SK-N-SH treated with all-trans-retinoic acid at 6 μM for 48 hours (cell line): ENCODE results near the gene ELFN2.

ENCODE experiments used
- ATAC-seq: fragments of 200-7000 bp; cut with Tn5 transposase; 3 replicates; pipeline ENCODE4 v1.9.1; 2020; ENCODE audit warnings: mild to moderate bottlenecking, moderate library complexity
- ARNTL ChIP-seq: fragments of 450-650 bp; formaldehyde crosslinking; IDR thresholded peaks from 2 replicates; pipeline ENCODE4 v1.5.0; 2020; ENCODE audit warnings: low read depth, mild to moderate bottlenecking, moderate library complexity, borderline replicate concordance
- BACH2 ChIP-seq: fragments of 250-450 bp; sonication (Bioruptor Pico); IDR thresholded peaks from 2 replicates; pipeline ENCODE4 v1.9.0; 2021; ENCODE audit warnings: mild to moderate bottlenecking, borderline replicate concordance
- CSDC2 ChIP-seq: fragments of 250-450 bp; sonication (Bioruptor Pico); IDR thresholded peaks from 2 replicates; pipeline ENCODE4 v1.5.0; 2020; ENCODE audit warnings: mild to moderate bottlenecking, moderate library complexity
- CSRNP3 ChIP-seq: fragments of 250-450 bp; sonication (Bioruptor Pico); IDR thresholded peaks from 2 replicates; pipeline ENCODE4 v1.5.1; 2021; ENCODE audit warnings: mild to moderate bottlenecking, moderate library complexity
- ESRRG ChIP-seq: fragments of 250-450 bp; sonication (Bioruptor Pico); IDR thresholded peaks from 2 replicates; pipeline ENCODE4 v1.6.1; 2021; ENCODE audit warnings: mild to moderate bottlenecking
- GLIS3 ChIP-seq: fragments of 250-450 bp; sonication (Bioruptor Pico); IDR thresholded peaks from 2 replicates; pipeline ENCODE4 v1.5.0; 2020; ENCODE audit warnings: mild to moderate bottlenecking, moderate library complexity
- OSR1 ChIP-seq: fragments of 250-450 bp; sonication (Bioruptor Pico); IDR thresholded peaks from 2 replicates; pipeline ENCODE4 v1.8.0; 2022; ENCODE audit warnings: moderate library complexity, mild to moderate bottlenecking, inconsistent platforms
- PPARA ChIP-seq: fragments of 250-450 bp; sonication (Bioruptor Pico); IDR thresholded peaks from 2 replicates; pipeline ENCODE4 v1.5.0; 2020; ENCODE audit warnings: mild to moderate bottlenecking, borderline replicate concordance
- RARB ChIP-seq: fragments of 250-450 bp; sonication (Bioruptor Pico); IDR thresholded peaks from 2 replicates; pipeline ENCODE4 v1.8.0; 2021; ENCODE audit warnings: mild to moderate bottlenecking, moderate library complexity
- SNAI2 ChIP-seq: fragments of 250-450 bp; sonication (Bioruptor Pico); IDR thresholded peaks from 2 replicates; pipeline ENCODE4 v1.5.0; 2020; ENCODE audit warnings: mild to moderate bottlenecking, moderate library complexity
- TCF4 ChIP-seq: fragments of 250-450 bp; sonication (Bioruptor Pico); IDR thresholded peaks from 2 replicates; pipeline ENCODE4 v1.8.0; 2021; ENCODE audit warnings: mild to moderate bottlenecking, moderate library complexity, borderline replicate concordance
- TOX ChIP-seq: fragments of 250-450 bp; sonication (Bioruptor Pico); IDR thresholded peaks from 2 replicates; pipeline ENCODE4 v1.8.0; 2021; ENCODE audit warnings: mild to moderate bottlenecking, moderate library complexity, borderline replicate concordance
- ZC3H10 ChIP-seq: fragments of 250-450 bp; sonication (Bioruptor Pico); IDR thresholded peaks from 2 replicates; pipeline ENCODE4 v1.5.1; 2021; ENCODE audit warnings: mild to moderate bottlenecking, moderate library complexity
- ZFP3 ChIP-seq: fragments of 250-450 bp; sonication (Bioruptor Pico); IDR thresholded peaks from 2 replicates; pipeline ENCODE4 v1.5.0; 2020; ENCODE audit warnings: mild to moderate bottlenecking, moderate library complexity
- ZFP30 ChIP-seq: fragments of 450-650 bp; formaldehyde crosslinking; IDR thresholded peaks from 2 replicates; pipeline ENCODE4 v1.5.0; 2022; ENCODE audit warnings: mild to moderate bottlenecking, moderate library complexity
- ZNF565 ChIP-seq: fragments of 450-650 bp; formaldehyde crosslinking; conservative IDR thresholded peaks from 2 replicates; pipeline ENCODE4 v1.5.0; 2020; ENCODE audit warnings: low read depth, mild to moderate bottlenecking, moderate library complexity
- ZNF70 ChIP-seq: fragments of 450-650 bp; formaldehyde crosslinking; IDR thresholded peaks from 2 replicates; pipeline ENCODE4 v1.5.0; 2020; ENCODE audit warnings: mild to moderate bottlenecking, moderate library complexity
- ZNF8 ChIP-seq: fragments of 450-650 bp; formaldehyde crosslinking; IDR thresholded peaks from 2 replicates; pipeline ENCODE4 v1.5.0; 2020; ENCODE audit warnings: mild to moderate bottlenecking, moderate library complexity
- TF ChIP-seq, protein P1 (sequence below): fragments of 250-450 bp; sonication (Bioruptor Pico); IDR thresholded peaks from 2 replicates; pipeline ENCODE4 v1.8.0; 2021; ENCODE audit warnings: low read depth, mild to moderate bottlenecking, moderate library complexity, borderline replicate concordance
- TF ChIP-seq, protein P2 (sequence below): fragments of 250-450 bp; sonication (Bioruptor Pico); IDR thresholded peaks from 2 replicates; pipeline ENCODE4 v1.5.0; 2020; ENCODE audit warnings: mild to moderate bottlenecking, moderate library complexity
- TF ChIP-seq, protein P3 (sequence below): fragments of 250-450 bp; sonication (Bioruptor Pico); IDR thresholded peaks from 2 replicates; pipeline ENCODE4 v1.8.0; 2020; ENCODE audit warnings: mild to moderate bottlenecking, moderate library complexity, borderline replicate concordance

The ELFN2 gene

DNA sequence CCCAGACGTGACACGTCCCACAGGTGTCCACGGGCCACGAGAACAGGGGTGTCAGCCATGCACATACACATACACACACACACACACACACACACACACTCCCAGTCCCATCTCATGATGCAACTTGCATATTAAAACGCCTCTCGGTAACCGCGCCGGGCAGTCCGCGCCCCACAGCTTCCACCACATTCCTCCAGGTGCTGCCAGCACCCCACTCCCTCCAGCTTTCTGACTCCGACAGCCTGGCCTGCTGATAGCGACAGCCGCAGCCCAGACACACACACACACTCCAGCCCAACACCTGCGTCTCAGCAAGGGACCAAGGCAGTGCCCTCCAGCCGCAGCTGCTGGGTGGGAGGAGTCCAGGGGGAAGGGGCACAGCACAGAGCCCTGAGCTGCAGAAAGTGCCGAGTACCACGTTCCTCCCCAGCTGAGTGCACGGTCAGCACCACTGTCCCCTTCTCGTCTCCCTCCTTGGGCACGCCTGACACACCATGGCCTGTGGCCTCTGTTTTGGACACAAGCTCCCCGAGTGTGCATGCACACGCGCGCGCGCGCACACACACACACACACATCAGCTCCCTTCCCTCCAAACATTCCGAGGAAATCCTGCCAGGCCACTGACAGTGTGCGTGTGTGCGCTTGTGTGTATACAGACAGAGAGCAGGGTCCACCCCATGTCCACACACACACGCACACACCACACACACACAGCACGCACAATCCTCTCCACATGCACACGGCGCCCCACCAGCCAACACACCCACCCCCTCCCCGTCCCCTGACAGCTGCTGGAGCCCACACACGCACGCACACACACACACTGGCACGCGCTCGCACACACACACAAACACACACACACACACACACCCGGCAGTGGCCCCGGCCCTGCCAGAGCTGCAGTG is 1.2 kb downstream of the ELFN2 start:
- peak; percentile 16 for ATAC-seq
- TF ChIP-seq ARNTL (CRISPR knock-in tag) (no peak), RARB (CRISPR knock-in tag) (no peak), OSR1 (no peak), TCF4 (CRISPR knock-in tag) (no peak), ZC3H10 (CRISPR knock-in tag) (no peak), ZFP3 (CRISPR knock-in tag) (no peak), GLIS3 (CRISPR knock-in tag) (no peak), PPARA (CRISPR knock-in tag) (no peak), ZNF565 (CRISPR knock-in tag) (no peak), TOX (CRISPR knock-in tag) (no peak), ZFP30 (no peak), BACH2 (CRISPR knock-in tag) (no peak), SNAI2 (CRISPR knock-in tag) (no peak), CSRNP3 (CRISPR knock-in tag) (no peak), ZNF70 (CRISPR knock-in tag) (no peak), ZNF8 (no peak)
- TF ChIP-seq, protein P1, sequence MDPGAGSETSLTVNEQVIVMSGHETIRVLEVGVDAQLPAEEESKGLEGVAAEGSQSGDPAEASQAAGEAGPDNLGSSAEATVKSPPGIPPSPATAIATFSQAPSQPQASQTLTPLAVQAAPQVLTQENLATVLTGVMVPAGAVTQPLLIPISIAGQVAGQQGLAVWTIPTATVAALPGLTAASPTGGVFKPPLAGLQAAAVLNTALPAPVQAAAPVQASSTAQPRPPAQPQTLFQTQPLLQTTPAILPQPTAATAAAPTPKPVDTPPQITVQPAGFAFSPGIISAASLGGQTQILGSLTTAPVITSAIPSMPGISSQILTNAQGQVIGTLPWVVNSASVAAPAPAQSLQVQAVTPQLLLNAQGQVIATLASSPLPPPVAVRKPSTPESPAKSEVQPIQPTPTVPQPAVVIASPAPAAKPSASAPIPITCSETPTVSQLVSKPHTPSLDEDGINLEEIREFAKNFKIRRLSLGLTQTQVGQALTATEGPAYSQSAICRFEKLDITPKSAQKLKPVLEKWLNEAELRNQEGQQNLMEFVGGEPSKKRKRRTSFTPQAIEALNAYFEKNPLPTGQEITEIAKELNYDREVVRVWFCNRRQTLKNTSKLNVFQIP (CRISPR knock-in tag), result no peak
- TF ChIP-seq, protein P2, sequence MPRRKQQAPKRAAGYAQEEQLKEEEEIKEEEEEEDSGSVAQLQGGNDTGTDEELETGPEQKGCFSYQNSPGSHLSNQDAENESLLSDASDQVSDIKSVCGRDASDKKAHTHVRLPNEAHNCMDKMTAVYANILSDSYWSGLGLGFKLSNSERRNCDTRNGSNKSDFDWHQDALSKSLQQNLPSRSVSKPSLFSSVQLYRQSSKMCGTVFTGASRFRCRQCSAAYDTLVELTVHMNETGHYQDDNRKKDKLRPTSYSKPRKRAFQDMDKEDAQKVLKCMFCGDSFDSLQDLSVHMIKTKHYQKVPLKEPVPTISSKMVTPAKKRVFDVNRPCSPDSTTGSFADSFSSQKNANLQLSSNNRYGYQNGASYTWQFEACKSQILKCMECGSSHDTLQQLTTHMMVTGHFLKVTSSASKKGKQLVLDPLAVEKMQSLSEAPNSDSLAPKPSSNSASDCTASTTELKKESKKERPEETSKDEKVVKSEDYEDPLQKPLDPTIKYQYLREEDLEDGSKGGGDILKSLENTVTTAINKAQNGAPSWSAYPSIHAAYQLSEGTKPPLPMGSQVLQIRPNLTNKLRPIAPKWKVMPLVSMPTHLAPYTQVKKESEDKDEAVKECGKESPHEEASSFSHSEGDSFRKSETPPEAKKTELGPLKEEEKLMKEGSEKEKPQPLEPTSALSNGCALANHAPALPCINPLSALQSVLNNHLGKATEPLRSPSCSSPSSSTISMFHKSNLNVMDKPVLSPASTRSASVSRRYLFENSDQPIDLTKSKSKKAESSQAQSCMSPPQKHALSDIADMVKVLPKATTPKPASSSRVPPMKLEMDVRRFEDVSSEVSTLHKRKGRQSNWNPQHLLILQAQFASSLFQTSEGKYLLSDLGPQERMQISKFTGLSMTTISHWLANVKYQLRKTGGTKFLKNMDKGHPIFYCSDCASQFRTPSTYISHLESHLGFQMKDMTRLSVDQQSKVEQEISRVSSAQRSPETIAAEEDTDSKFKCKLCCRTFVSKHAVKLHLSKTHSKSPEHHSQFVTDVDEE (CRISPR knock-in tag), result no peak

- ATAC-seq, result no peak
- TF ChIP-seq, protein P3, sequence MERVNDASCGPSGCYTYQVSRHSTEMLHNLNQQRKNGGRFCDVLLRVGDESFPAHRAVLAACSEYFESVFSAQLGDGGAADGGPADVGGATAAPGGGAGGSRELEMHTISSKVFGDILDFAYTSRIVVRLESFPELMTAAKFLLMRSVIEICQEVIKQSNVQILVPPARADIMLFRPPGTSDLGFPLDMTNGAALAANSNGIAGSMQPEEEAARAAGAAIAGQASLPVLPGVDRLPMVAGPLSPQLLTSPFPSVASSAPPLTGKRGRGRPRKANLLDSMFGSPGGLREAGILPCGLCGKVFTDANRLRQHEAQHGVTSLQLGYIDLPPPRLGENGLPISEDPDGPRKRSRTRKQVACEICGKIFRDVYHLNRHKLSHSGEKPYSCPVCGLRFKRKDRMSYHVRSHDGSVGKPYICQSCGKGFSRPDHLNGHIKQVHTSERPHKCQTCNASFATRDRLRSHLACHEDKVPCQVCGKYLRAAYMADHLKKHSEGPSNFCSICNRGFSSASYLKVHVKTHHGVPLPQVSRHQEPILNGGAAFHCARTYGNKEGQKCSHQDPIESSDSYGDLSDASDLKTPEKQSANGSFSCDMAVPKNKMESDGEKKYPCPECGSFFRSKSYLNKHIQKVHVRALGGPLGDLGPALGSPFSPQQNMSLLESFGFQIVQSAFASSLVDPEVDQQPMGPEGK (CRISPR knock-in tag), result no peak
- no peak for TF ChIP-seq ZNF565 (CRISPR knock-in tag)
- TF ChIP-seq PPARA (CRISPR knock-in tag), result no peak
- TF ChIP-seq CSDC2 (CRISPR knock-in tag), result no peak
- no peak for TF ChIP-seq ARNTL (CRISPR knock-in tag)
- no peak for TF ChIP-seq OSR1
- TF ChIP-seq ZNF8, result no peak
- TF ChIP-seq ESRRG (CRISPR knock-in tag), result no peak
Observed at GRCh38 chr22:37425369-37425768, 1.9 kb downstream of the ELFN2 start.

- TF ChIP-seq ZNF8 (no peak), ZFP3 (CRISPR knock-in tag) (no peak), CSRNP3 (CRISPR knock-in tag) (no peak), ZNF565 (CRISPR knock-in tag) (no peak), ZFP30 (no peak), TOX (CRISPR knock-in tag) (no peak), SNAI2 (CRISPR knock-in tag) (no peak), ZNF70 (CRISPR knock-in tag) (no peak), RARB (CRISPR knock-in tag) (no peak), ZC3H10 (CRISPR knock-in tag) (no peak)
- TF ChIP-seq, protein P3 (CRISPR knock-in tag), result no peak
- TF ChIP-seq, protein P1 (CRISPR knock-in tag), result no peak
- no peak for ATAC-seq
Observed at GRCh38 chr22:37423283-37423682, 4.0 kb downstream of the ELFN2 start.
